Right forelimb (tissue), 1 donor: Measurements from ENCODE around the gene C1QTNF1.
"Not testable (repeated sequence)": the region's sequence is repeated elsewhere in the genome, so short reads cannot be mapped to it uniquely, and the experiment has no call there.

Source experiments
- DNase-seq: peaks from one replicate; pipeline ENCODE4 v3.0.0-alpha.2; 2018

C1QTNF1 gene

GRCh38 chr17:79026376-79027273 lies 2.7 kb downstream of the C1QTNF1 start:
- DNase-seq = no peak

DNA sequence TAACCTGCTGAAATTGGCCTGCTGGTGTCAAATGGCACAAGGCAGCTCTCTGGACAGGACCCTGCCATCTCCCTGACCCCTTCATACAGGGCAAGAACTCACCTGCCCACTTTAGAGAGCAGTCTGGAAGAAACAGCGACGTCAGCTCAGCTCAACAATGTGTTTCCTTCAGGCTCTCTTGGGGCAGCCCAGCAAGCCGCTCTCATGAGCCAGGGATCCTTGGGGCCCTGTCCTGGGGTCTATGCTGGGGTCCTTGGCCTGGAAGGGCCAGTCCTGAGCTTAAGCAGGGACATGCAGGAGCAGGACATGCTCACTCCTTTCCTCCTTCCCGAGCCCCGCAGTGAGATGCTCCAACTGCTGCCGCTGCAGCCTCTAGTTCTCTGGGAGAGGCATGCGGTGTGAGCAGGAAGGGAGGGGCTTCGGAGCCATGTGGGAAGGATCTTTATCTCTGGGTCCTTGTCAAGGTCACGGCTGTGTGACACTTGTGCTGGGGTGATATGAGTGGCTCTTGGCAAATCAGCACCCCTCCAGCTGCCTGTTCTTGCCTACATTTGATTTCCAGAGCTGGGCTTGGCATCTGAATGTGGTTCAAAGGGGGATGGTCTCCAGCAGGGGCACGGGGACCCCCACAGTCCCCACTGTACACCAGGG lies 3.4 kb downstream of the C1QTNF1 start:
- DNase-seq = no peak

DNA sequence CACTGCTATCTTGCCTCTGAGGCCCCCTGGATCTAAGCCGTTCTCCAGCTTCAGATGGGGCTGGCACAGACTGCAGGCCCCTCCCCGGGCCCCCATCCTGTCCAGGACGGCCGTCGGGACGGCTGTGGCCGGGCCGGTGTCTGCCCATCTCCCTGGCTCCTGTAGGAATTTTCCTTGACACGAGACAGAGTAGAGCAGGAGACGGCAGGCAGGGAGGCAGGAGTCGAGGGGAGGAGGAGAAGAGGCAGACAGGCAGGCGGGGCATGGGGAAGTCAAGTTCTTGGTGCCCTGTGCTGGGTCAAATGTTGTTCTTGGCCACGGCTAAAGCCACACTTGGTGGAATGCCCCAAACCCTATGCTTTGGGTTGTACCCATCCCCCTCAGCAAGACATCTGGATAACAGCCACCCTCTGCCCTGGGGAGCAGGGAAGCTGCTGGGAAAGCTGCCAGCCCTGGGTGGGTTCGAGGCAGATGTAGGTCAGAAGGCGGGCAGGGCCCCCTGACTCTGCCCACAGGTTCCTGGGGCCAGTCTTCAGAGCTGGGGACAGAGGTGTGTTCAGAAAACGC lies 4.0 kb downstream of the C1QTNF1 start:
- no peak for DNase-seq

GRCh38 chr17:79028496-79029326 lies 4.7 kb downstream of the C1QTNF1 start:
- DNase-seq = no peak

DNA sequence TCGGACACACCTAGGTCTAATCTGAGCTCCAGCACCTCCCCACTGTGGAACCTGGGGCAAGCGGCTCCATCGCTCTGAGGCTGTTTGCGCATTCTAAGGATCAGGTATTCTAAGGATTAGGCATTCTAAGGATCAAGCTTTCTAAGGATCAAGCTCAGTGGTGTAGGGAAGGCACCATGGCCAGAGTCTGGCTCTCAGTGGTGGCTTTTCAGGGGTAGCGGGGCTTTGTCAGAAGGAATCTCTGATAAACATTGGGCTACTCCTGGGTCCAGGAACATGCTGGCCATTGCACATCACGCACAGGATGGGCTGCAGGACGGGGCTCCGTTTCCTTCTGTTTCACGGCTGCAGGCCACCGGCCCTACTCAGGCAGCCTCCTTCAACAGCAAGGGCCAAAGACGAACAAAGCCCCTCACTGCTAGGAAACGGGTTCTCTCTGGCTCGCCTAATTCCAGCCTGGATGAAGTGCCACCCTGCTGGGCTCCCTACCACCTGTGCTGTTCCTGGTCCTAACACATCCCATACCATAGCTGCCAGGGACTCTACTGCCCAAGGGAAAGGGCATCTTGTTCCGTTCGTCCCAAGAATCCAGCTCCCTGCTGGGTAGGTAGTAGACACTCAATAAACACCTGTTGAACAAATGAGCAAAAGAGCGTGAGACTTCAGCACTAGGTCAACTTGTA lies 5.5 kb downstream of the C1QTNF1 start:
- no peak for DNase-seq

- DNase-seq = not testable (repeated sequence)
Measured at GRCh38 chr17:79030636-79031035, 6.7 kb downstream of the C1QTNF1 start.

DNA sequence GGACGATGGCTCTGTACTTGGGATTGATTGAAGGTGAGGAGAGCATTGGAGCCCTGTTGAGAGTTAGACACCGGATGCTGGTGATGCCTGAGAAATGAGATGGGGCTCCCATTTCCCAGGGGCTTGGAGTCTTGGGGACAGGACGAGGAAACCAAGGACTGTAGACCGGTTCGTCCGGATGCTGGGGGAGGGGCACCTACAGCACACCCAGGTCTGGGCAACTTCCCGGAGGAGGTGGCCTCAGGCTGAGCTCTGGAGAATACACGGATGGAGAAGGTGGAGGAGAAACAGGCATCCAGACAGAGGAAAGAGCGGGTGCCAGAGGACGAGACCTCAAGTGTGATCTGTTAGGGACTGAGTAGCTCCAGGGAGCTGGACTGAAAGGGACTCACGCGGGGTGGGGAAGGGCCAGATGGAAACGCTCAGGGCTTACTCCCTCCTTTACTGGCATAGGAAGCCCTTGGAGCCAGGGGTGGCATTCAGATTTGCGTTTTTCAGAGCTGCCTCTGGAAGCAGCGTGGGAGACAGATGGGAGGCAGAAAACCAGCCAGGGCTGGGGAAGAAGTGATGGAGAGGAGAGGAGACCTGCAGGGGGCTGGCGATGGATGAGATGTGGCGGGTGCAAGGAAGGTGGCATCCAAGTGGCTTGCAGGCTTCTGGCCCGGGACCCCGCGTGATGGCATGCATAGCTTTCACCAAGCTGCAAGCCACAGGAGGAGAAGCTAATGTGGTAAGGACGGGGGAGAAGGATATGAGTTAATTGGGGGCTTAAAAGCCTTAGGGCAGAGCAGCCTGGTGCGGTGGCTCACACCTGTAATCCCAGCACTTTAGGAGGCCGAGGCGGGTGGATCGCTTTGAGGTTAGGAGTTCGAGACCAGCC lies 8.3 kb downstream of the C1QTNF1 start:
- peak; percentile 26 for DNase-seq

DNA sequence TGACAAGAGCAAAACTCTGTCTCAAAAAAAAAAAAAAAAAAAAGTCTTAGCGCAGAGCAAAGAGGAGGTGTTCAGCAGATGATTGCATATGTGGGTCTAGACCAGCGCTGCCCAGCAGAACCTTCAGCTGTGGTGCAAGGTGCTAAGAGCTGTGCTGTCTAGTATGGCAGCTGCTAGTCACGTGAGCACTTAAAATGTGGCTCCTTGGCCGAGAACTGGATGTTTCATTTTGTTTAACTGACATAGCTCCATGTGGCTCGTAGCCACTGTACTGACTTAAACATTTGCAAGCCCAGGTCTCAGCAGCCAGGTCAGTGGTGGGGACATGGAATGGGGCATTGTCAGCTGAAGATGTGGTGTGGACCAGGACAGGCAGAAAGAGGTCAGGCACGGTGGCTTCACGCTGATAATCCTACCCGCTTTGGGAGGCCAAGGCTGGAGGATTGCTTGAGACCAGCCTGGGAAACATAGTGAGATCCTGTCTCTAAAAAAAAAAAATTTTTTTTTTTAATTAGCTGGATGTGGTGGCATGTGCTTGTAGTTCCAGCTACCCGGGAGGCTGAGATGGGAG lies 9.2 kb downstream of the C1QTNF1 start:
- peak; percentile 37 for DNase-seq

- DNase-seq = peak; percentile 73
Measured at GRCh38 chr17:79033741-79034501, 10.0 kb downstream of the C1QTNF1 start.

GRCh38 chr17:79034931-79035485 lies 11.0 kb downstream of the C1QTNF1 start:
- DNase-seq = peak; percentile 30

GRCh38 chr17:79035686-79036085 lies 11.7 kb downstream of the C1QTNF1 start:
- peak; percentile 9 for DNase-seq

GRCh38 chr17:79036181-79036580 lies 12.2 kb downstream of the C1QTNF1 start:
- no peak for DNase-seq

- peak; percentile 12 for DNase-seq
Measured at GRCh38 chr17:79036596-79036995, 12.6 kb downstream of the C1QTNF1 start.

DNA sequence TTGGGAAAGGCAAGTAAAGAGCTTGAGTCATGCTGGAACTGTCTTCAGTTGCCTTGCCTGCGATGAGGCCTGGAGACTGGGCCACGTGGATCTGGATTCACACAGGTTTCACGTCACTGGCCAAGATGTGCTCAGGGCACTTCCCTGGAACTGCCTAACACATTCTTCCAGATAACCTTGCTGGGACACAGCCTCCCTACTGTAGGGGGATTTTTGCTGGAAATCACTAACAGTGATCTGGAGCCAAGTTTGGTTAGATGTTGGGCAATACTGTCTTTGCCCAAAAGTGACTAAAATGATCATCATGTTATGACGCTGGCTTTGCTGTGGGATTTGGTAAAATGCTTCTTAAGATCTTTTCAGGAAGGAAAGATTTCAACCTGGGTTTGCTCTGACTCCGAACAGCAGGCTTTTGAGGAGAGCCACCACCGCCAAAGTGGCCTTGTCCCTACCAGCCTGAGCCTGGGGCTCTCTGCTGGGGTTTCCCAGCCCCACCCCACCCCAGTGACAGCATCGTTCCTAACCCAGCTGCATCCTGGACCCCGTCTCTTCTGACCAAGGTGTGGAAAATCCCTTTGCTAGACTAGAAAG lies 14.7 kb downstream of the C1QTNF1 start:
- no peak for DNase-seq

DNA sequence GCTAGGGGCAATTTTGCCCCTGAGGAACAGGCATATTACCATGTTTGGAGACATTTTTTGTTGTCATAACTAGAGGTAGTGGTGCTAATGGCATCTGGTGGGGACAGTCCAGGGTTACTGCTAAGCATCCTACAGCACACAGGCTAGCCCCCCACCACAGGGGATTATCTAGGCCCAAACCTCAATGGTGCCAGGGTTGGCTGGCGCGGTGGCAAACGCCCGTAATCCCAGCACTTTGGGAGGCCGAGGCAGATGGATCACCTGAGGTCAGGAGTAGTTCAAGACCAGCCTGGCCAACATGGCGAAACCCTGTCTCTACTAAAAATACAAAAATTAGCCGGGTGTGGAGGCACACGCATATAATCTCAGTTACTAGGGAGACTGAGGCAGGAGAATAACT lies 15.2 kb downstream of the C1QTNF1 start:
- DNase-seq = no peak

DNA sequence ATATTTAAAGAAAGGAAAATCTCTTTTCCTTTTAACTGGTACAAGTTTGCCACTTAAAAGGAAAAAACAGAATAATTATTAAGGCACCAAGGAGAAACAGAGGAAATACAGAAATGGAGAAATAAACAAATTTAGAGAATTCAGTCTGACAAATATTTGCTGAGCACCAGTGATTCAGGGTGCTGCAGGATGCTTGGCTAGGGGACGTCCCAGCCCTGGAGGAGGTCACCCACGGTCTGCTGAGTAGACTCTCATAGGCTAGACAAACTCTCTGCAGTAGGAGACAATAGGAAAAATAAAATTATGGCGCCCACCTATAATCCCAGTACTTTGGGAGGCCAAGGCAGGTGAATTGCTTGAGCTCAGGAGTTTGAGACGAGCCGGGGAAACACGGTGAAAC lies 15.9 kb downstream of the C1QTNF1 start:
- no peak for DNase-seq

DNA sequence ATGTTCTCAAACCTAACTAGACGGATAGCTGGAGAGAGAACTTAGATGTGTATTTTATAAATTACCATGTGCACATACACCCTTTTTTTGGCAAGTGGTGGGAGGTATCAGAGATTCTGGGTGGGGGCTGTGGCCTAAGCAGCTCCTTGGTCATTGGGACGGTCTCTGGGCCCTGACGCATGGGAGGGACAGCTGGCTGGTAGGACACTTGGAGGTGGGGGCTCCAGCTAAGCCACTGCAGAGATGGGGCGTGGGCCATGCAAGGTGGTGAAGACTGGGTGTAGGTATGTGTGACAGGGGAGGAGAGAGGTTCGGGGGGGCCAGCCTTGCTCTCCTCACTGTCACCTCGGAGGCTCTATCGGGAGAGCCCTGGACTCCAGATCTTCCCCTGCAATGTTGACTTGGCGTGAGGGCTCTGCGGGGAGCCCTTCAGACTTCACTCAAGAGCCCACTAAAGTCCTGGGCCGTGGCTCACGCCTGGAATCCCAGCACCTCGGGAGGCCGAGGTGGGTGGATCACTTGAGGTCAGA lies 17.1 kb downstream of the C1QTNF1 start:
- DNase-seq = no peak

- DNase-seq = no peak
Measured at GRCh38 chr17:79041723-79042420, 17.9 kb downstream of the C1QTNF1 start.
